Right ventricle myocardium inferior (tissue), 1 donor: ENCODE results near the gene PRC1. TPM values are rescaled to one million over a fixed set of nuclear protein-coding genes. Genes with fewer than 3 reads are reported as not detected.

Source experiments
- ATAC-seq: fragments of 200-7000 bp; cut with Tn5 transposase; one replicate; pipeline ENCODE4 v1.9.1; 2020; ENCODE audit warnings: mild to moderate bottlenecking, moderate library complexity
- DNase-seq: peaks from one replicate; pipeline ENCODE4 v3.0.0; 2021; ENCODE audit errors: missing footprints
- intact Hi-C: fragments of 100-400 bp; cut with DNase I; formaldehyde crosslinking; loops from one replicate; pipeline ENCODE4 v1.11.0; 2022
- total RNA-seq: library from RNA; stranded (reverse); fragmentation: NEBNext Ultra II Directional; extraction: Animal tissue kit (Norgen Biotek cat#: 25700); gene quantifications from one replicate; pipeline ENCODE4 v1.2.1, GENCODE V29; 2021
- donor health status: DM: no; HTN: yes; CAD: no; lungs with severe emphysema.

PRC1 gene
- total RNA-seq, 1 donor from 2014 or later = 4.0 TPM

GRCh38 chr15:90960298-90961091, 33.8 kb downstream of the PRC1 start:
- DNase-seq (no peak), ATAC-seq (no peak)
- intact Hi-C loops = loop anchor here (2.0 kb wide), 1 partner anchor 88 kb away; no protein-coding TSS in a partner anchor

- peak; percentile 77 for ATAC-seq
- no peak for DNase-seq
- intact Hi-C loops = loop anchor here (2.0 to 10.0 kb wide), 4 partner anchors 32 to 312 kb away; partner anchors contain the start of genes PRC1 and VPS33B
These were observed 34.4 kb downstream of the PRC1 start for GRCh38 chr15:90959894-90960293.

GRCh38 chr15:90959028-90959595, 35.2 kb downstream of the PRC1 start:
- DNase-seq = no peak
- intact Hi-C loops = loop anchor here (5.0 to 10.0 kb wide), 3 partner anchors 33 to 313 kb away; partner anchors contain the start of genes PRC1 and VPS33B

GRCh38 chr15:90957791-90958190, 36.5 kb downstream of the PRC1 start:
- intact Hi-C loops = loop anchor here (5.0 to 10.0 kb wide), 3 partner anchors 35 to 315 kb away; partner anchors contain the start of genes PRC1 and VPS33B
- no peak for DNase-seq
- ATAC-seq = no peak

More at GRCh38 chr15:90959028-90959595, 35.2 kb downstream of the PRC1 start:
- ATAC-seq = no peak

GRCh38 chr15:90957031-90957790, 37.1 kb downstream of the PRC1 start:
- no peak for DNase-seq

GRCh38 chr15:90956274-90957030, 37.9 kb downstream of the PRC1 start:
- peak; percentile 37 for ATAC-seq
- peak; percentile 91 for DNase-seq
- intact Hi-C loops = loop anchor here (5.0 to 10.0 kb wide), 3 partner anchors 36 to 316 kb away; partner anchors contain the start of genes PRC1 and VPS33B

More at GRCh38 chr15:90957031-90957790, 37.1 kb downstream of the PRC1 start:
- intact Hi-C loops = loop anchor here (5.0 to 10.0 kb wide), 3 partner anchors 35 to 315 kb away; partner anchors contain the start of genes PRC1 and VPS33B
- ATAC-seq = peak; percentile 6

GRCh38 chr15:90955624-90956273, 38.6 kb downstream of the PRC1 start:
- DNase-seq (no peak), ATAC-seq (no peak)
- intact Hi-C loops = loop anchor here (5.0 to 10.0 kb wide), 3 partner anchors 37 to 317 kb away; partner anchors contain the start of genes PRC1 and VPS33B

GRCh38 chr15:90954712-90955623, 39.4 kb downstream of the PRC1 start, which contains the start of gene RCCD1:
Gene RCCD1 (plus strand): TSS chr15:90954884. CDS start chr15:90956735, 1,851 bp downstream.
- ATAC-seq = peak; percentile 93
- peak; percentile 98 for DNase-seq
- intact Hi-C loops = loop anchor here (5.0 to 10.0 kb wide), 3 partner anchors 37 to 317 kb away; partner anchors contain the start of genes PRC1 and VPS33B

- DNase-seq (no peak), ATAC-seq (no peak)
- intact Hi-C loops = loop anchor here (10.0 kb wide), 1 partner anchor 71 kb away; the partner anchor contains the start of gene VPS33B
These were observed 40.2 kb downstream of the PRC1 start for GRCh38 chr15:90953947-90954711.

GRCh38 chr15:90952901-90953677, 41.2 kb downstream of the PRC1 start:
- ATAC-seq (no peak), DNase-seq (no peak)
- intact Hi-C loops = loop anchor here (10.0 kb wide), 1 partner anchor 72 kb away; the partner anchor contains the start of gene VPS33B

- no peak for ATAC-seq
- intact Hi-C loops = loop anchor here (10.0 kb wide), 1 partner anchor 74 kb away; the partner anchor contains the start of gene VPS33B
- DNase-seq = no peak
These were observed 43.7 kb downstream of the PRC1 start for GRCh38 chr15:90950676-90951075.

- no peak for DNase-seq
- no peak for ATAC-seq
- intact Hi-C loops = loop anchor here (10.0 kb wide), 1 partner anchor 75 kb away; the partner anchor contains the start of gene VPS33B
These were observed 44.2 kb downstream of the PRC1 start for GRCh38 chr15:90949979-90950675.

- intact Hi-C loops = no loop called here
- DNase-seq = no peak
- ATAC-seq = no peak
These were observed 45.8 kb downstream of the PRC1 start for GRCh38 chr15:90948506-90948905.
